ENCODE results near the gene GYPB. TPM values are rescaled to one million over a fixed set of nuclear protein-coding genes. Genes with fewer than 3 reads are reported as not detected.

GYPB gene
- total RNA-seq, 1 donor from 2014 or later, result not detected

Other genes starting within 250 kb of the GYPB start
- gene GYPE, start 113.8 kb downstream of the GYPB start, total RNA-seq, result 0.05 and 0.17 TPM in 2 replicates
- not detected in 2 replicates for gene GYPA, start 121.3 kb upstream of the GYPB start, total RNA-seq

All from dermis blood vessel endothelial cell (primary cell).